Neural cell (in vitro differentiated cells): ENCODE data around the gene LDHD.
"Not testable (repeated sequence)": the region's sequence is repeated elsewhere in the genome, so short reads cannot be mapped to it uniquely, and the experiment has no call there.

Source experiments
- CTCF ChIP-seq: fragments of 450-650 bp; IDR thresholded peaks from 2 replicates; pipeline ENCODE4 v1.5.1; 2014; ENCODE audit warnings: antibody characterized with exemption, mild to moderate bottlenecking, moderate library complexity; ENCODE audit not compliant: poor library complexity, severe bottlenecking
- EP300 ChIP-seq: fragments of 450-650 bp; conservative IDR thresholded peaks from 2 replicates; pipeline ENCODE4 v1.6.1; 2014; ENCODE audit warnings: antibody characterized with exemption, mild to moderate bottlenecking, moderate library complexity; ENCODE audit not compliant: poor library complexity, severe bottlenecking
- EZH2 ChIP-seq: fragments of 200-600, 300-800 bp; shearing (Covaris generic), sonication (generic); IDR thresholded peaks from 2 replicates; pipeline ENCODE4 v1.6.1; 2014; ENCODE audit warnings: antibody characterized with exemption, low read length, borderline replicate concordance, mild to moderate bottlenecking; ENCODE audit not compliant: insufficient read depth, poor library complexity, severe bottlenecking
- POLR2AphosphoS5 ChIP-seq: IDR thresholded peaks from 2 replicates; pipeline ENCODE4 v1.6.1; 2012
- REST ChIP-seq: IDR thresholded peaks from 2 replicates; pipeline ENCODE4 v1.6.1; 2012; ENCODE audit warnings: borderline replicate concordance
- SMC3 ChIP-seq: fragments of 450-650 bp; conservative IDR thresholded peaks from 2 replicates; pipeline ENCODE4 v1.6.1; 2014; ENCODE audit warnings: antibody characterized with exemption, mild to moderate bottlenecking, moderate library complexity; ENCODE audit not compliant: poor library complexity
- TAF1 ChIP-seq: IDR thresholded peaks from 2 replicates; pipeline ENCODE4 v1.6.1; 2012; ENCODE audit warnings: low read depth

GRCh38 chr16:75129421-75130149 is 13.0 kb upstream of the LDHD start:
- TF ChIP-seq TAF1, CTCF, EP300, SMC3, REST, POLR2AphosphoS5, EZH2: not testable (repeated sequence)
